Central memory CD4-positive, alpha-beta T cell (primary cell): ENCODE measurements around the gene HM13.
"Not testable (repeated sequence)": the region's sequence is repeated elsewhere in the genome, so short reads cannot be mapped to it uniquely, and the experiment has no call there.

Source experiments
- DNase-seq: peaks from one replicate; pipeline ENCODE4 v3.0.0; 2022

The HM13 gene

DNA sequence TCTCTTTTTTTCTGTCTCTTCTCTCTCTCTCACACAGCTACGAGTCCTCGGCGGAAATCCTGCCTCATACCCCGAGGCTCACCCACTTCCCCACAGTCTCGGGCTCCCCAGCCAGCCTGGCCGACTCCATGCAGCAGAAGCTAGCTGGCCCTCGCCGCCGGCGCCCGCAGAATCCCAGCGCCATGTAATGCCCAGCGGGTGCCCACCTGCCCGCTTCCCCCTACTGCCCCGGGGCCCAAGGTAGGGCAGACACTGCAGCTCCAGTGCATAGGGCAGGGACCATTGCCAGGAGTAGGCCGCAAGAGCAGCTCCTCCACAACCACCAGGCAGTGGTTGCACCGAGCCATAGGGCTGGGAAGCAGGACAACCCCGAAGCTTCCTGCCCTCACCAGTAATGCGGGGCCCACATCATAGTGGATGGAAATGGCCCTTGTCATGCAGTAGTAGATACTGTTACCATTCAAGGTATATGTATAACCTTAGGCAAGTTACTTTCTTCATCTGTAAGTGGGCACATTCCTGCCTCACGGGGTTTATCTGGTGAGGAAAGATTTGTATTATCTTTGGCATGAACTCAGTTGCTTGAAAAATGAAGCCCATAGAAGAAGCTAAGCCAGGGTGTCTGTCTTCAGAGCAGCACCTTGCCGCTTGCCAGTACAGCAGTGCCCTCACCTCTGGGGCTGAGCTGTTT, 53.9 kb downstream of the HM13 start:
- DNase-seq = no peak

DNA sequence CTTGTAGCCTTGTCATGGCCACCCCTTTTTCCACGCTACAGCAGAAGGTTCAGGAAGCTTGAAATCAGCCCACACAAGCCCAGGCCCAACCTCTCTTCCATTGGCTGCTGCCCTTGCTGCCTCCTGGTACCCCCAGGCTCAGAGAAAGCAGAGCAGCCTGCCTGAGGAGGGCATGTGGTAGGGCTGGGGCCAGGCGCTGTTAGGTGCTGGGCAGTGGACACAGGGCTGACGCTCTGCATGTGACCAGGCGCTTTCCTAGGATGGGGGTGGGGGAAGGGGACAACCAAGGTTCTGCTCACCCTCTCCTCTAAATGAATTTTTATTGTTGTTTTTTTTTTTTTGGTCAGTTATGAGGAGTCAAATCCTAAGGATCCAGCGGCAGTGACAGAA, 54.5 kb downstream of the HM13 start:
- DNase-seq = no peak

DNA sequence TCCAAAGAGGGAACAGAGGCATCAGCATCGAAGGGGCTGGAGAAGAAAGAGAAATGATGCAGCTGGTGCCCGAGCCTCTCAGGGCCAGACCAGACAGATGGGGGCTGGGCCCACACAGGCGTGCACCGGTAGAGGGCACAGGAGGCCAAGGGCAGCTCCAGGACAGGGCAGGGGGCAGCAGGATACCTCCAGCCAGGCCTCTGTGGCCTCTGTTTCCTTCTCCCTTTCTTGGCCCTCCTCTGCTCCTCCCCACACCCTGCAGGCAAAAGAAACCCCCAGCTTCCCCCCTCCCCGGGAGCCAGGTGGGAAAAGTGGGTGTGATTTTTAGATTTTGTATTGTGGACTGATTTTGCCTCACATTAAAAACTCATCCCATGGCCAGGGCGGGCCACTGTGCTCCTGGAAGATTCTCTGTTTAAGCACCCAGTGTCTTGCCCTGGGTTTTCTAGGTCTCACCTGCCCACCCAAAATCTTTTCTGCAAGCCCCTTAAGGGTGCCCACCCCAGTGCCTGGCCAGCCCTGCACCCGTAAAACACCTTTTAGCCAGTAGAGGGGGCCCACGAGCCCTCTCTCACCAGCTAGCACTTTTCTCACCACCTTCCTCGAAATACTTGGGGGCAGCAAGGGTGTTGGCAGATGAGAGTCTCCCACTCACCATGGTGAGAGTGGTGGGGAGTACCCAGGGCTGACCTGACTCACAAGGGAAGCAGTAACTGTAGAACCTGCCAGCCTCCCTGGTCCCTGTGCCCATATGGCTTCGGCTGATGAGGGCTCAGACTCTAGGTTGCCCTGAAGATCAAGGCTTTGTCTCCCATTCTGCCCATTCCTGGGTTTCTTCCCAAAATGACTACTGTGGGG, 55.1 kb downstream of the HM13 start:
- peak; percentile 42 for DNase-seq

DNA sequence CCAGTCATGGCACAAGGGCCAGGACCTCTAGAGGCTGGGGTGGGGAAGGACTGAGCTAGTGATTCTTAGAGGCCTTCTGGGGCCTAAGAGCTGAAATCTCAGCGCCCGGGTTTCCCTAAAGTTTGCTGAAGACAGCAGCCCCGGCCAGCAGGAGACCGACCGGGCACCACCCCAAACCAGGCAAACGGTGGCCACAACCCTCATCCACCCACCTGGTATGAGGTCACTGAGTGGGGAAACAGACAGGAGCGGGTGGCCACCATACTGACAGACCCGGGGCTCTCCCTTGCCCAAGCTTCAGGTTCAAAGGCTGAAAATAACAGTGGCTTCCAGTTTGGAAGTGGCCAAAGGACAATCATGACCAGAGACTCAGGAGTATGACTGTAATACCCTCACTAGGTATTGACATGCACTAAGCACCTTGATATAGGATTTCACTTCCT, 55.8 kb downstream of the HM13 start:
- DNase-seq = no peak

DNA sequence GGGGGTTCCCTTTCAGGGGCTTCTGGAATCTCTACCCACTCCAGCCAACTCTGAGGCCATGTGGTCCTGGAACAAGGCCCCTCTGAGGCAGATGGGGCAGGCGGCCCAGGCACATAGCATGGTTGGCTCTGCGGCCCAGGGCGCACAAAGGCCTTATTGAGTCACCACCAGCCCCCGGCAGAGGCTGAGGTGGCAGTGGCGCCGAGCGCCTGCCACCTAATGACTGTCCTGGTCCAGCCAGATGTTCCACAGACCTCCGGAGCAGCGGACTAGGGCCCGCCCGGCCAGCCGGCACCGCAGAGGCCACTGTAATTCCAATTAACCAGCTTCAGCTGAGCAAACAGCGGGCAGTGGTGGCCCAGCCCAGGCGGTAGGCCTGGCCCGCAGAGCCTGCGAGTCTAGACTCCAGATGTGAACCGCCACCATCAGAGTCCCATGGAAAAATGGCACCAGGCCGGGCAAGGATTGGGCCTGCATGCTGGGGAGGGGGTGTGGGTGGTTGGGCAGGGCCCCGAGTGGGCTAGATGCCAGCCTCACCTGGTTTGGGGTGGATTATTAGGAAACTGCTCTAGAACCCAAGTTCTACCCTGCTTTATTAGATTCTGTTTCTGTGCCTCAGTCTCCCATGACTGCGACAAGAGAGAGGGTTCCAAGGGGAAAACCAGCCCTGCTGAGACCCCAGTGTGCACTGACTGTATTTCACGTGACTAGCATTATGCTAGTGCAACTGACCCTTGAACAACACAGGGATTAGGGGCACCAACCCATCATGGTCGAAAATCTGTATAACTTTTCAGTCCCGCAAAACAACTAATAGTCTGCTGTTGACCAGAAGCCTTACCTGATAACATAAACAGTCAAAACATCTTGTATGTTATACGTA, 56.7 kb downstream of the HM13 start:
- DNase-seq = no peak

DNA sequence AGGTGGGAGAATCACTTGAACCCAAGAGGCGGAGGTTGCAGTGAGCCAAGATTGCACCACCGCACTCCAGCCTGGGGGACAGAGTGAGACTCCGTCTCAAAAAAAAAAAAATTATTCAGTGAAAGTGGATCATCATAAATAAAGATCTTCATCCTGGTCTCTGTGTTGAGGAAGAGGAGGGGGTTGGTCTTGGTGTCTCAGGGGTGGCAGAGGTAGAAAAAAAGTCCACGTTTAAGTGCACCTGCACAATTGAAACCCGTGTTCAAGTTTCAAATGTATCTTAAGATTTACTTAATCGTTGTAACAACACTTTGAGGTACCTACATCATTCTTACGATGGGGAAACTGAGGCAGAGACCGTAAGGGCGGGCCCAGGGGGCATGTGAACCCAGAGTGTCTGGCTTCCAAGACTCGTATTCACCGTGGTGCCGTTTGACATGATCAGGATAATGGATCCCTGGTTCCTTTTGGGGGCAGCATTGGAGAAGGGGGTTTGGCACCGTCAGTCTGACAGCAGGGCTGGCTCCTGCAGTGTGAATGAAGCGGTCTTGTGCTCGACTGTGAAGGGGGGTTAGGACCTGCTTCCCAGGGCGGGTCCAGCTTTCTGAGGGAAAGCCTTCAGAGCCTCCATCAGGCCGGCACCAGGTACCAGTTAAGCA, 57.9 kb downstream of the HM13 start:
- no peak for DNase-seq

DNA sequence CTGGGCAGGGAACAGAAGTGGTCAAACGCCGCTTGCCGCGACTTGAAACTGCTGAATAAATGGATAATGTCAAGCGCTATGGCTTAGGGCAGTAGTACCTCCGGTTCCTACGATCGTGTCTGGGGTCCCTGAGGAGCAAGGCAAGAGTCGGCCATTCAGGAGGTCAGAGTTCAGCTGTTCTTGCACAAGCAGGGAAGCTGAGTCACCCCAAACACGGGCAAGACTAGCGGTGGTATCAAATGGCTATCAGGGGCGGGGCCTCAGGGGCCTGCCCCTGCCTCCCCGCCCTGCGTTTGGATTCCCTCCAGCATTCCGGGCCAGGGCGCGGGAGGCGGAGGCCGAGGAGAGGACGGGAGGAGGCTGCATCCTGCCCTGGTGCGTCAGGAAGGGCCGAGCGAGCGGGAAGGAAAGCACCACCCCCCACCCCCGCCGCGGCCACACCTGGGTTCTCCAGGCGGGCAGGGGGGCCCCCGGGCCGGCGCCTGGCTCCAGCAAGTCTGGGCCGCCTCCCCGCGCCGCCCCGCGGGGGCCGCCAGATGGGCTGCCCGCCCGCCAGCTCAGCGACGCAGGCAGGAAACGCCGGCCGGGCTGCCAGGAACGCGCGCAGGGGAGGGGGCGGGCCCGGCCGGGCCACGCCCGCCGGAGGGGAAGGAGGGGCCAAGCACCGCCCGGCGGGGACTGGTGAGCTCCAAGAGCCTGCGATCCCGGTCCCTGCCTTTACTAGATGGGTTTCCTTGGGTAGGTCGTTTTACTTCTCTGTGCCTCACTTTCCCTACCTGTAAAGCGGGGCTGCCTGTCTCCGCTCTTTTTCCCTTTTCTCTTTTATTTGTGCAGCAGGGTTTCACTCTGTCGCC, 58.7 kb downstream of the HM13 start:
- DNase-seq = peak; percentile 76

DNA sequence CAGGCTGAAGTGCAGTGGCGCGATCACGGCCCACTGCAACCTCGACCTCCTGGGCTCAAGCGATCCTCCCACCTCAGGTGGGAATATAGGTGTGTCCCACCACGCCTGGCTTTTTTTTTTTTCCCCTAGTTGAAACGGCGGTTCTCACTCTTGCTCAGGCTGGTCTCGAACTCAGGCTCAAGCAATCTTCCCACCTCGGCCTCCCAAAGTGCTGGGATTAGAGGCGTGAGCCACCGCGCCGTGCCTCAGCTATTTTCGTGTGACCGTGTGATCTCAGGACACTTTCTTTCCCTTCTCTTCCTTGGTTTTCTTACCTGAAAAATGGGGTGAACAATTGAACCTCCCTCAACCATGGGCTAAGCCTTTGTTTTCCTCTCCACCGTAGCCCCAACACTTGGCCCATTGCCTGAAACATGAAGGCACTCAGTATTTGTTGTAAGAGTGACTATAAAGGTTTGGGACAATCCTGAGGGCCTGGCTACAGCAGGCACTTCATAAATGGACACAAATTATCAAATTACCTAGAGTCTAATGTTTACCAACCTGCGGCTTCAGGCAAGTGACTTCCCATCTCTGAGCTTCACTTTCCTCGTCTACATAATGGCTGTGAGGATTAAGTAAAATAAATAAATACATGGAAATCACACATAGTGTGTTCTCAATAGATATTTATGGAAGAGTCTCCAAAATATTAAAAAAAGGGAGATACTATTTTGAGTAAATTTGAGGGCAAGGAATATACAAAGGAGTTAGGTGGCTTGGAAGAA, 59.5 kb downstream of the HM13 start:
- DNase-seq = no peak

DNA sequence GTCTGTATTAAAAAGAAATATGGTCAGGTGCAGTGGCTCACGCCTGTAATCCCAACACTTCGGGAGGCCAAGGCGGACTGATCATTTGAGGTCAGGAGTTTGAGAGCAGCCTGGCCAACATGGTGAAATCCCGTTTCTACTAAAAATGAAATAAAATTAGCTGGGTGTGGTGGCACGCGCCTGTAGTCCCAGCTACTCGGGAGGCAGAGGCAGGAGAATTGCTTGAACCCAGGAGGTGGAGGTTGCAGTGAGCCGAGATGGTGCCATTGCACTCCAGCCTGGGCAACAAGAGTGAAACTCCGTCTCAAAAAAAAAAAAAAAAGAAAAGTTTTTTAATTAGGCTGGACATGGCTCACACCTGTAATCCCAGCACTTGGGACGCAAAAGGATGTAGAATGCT, 60.7 kb downstream of the HM13 start:
- DNase-seq = not testable (repeated sequence)

DNA sequence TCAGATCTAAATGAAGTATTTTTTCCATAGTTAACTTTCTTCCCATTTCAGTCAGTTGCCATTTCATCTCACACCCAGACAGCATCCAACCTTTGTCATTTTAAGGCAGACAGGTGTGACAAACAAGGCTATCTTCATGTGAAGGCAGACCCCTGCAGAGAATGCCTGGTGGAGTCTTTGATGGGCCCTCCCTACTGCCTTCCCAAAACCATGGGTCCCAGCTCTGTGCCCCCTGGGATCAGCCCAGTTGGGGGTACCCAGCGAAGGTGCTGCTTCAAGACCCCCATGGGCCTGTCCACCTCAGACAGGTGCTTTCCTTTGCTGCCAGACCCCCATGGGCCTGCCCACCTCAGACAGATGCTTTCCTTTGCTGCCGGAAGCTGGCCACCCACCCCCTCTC, 62.5 kb downstream of the HM13 start:
- no peak for DNase-seq

DNA sequence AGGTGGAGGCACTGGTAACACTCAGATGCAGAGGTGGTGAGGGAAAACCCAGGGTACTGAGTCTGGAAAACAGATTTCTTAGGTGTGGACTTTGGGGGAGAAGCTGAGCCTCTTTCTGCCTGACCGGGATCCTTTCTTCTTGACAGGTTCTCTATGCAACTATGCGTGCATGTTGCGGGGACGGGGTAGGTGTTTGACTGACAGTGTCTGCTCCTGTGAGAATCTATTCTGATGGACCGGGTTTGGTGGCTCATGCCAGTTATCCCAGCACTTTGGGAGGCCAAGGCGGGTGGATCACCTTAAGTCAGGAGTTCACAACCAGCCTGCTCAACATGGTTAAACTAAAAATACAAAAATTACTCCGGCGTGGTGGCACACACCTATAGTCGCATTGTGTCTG, 63.0 kb downstream of the HM13 start:
- no peak for DNase-seq

DNA sequence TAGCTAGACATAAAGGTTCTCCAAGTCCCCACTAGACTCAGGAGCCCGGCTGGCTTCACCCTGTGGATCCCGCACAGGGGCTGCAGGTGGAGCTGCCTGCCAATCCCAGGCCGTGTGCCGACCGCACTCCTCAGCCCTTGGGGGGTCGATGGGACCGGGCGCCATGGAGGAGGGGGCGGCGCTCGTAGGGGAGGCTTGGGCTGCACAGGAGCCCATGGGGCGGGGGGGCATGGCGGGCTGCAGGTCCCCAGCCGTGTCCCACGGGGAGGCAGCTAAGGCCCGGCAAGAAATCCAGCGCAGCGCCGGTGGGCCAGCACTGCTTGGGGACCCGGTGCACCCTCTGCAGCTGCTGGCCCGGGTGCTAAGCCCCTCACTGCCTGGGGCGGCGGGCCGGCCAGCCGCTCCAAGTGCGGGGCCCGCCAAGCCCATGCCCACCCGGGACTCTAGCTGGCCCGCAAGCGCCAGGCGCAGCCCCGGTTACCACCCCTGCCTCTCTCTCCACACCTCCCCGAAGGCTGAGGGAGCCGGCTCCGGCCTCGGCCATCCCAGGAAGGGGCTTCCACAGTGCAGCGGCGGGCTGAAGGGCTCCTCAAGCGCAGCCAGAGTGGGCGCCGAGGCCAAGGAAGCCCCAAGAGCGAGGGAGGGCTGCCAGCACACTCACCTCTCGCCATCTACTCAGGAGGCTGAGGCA, 64.4 kb downstream of the HM13 start:
- DNase-seq = no peak

DNA sequence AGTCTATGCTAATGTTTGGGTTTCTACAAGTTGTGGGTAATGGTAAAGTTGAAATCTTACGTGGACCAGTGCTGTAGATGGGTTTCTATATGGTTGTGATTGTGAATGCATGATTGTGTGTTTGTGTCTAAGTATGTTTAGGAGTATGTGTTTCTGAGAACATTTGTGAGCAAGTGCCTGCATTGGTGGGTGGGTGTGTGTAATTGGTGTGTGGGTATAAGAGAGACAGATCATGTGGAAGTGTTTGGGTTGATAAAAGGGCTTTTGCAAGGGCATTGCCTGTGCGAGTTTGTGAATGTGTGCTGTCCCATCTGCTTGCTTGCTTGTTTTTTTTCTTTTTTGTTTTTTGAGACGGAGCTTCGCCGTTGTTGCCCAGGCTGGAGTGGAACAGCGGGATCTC, 65.0 kb downstream of the HM13 start:
- DNase-seq = no peak

DNA sequence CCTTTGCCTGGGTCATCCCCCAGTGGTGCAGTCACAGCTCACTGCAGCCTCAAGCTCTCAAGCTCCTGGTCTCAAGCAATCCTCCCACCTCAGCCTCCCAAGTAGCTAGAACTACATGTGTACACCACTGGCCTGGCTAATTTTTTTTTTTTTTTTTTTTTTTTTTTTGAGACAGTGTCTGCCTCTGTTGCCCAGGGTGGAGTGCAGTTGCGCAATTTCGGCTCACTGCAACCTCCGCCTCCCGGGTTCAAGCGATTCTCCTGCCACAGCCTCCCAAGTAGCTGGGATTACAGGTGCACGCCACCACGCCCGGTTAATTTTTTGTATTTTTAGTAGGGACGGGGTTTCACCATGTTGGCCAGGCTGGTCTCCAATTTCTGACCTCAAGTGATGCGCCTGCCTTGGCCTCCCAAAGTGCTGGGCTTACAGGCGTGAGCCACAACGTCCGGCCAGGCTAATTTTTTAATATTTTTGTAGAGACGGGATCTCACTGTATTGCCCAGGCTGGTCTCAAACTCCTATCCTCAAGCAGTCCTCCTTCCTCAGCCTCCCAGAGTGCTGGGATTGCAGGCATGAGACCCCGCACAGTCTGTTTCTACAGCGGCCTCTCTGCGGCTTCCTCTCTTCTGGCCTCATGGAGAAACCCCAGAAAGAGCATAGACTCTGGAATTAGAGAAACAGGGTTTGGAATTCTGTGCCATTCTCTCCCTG, 65.9 kb downstream of the HM13 start:
- not testable (repeated sequence) for DNase-seq

DNA sequence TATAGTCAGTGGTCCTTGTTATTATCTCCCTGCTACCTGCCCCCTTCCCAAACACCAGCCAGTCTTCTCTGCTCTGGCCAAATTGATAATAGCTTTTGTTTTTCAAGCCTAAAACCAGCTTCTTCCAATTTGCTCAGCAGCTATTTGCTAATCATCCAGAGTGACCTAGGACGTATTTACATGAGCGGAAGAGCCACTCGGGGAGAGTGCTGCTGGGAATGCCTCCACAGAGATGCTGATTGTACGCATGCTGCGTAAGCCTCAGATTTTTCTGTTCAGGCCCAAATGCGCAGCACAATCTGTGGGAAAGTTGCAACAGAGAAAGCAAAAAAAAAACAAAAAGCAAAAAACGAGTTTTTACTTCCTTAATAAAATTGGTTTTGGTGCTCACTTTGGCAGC, 66.5 kb downstream of the HM13 start:
- no peak for DNase-seq

DNA sequence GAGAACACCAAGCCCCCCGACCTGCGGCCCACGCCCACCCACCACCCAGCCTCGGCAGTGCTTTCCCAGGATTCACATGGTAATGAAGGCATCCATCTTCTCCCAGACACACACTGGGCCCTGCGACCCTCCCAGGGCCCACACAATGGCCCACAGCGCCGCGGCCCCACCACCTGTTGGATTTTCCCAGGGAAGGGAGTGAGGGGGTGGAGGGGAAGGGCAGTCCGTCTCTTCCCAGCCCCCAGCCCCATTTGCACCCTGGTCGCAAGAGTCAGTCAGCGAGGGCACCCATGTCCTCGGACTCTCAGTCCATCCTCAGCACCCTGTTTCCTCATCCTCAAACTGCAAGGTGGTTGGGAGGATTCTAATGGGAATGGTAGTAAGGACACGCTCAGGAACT, 67.1 kb downstream of the HM13 start:
- DNase-seq = no peak

DNA sequence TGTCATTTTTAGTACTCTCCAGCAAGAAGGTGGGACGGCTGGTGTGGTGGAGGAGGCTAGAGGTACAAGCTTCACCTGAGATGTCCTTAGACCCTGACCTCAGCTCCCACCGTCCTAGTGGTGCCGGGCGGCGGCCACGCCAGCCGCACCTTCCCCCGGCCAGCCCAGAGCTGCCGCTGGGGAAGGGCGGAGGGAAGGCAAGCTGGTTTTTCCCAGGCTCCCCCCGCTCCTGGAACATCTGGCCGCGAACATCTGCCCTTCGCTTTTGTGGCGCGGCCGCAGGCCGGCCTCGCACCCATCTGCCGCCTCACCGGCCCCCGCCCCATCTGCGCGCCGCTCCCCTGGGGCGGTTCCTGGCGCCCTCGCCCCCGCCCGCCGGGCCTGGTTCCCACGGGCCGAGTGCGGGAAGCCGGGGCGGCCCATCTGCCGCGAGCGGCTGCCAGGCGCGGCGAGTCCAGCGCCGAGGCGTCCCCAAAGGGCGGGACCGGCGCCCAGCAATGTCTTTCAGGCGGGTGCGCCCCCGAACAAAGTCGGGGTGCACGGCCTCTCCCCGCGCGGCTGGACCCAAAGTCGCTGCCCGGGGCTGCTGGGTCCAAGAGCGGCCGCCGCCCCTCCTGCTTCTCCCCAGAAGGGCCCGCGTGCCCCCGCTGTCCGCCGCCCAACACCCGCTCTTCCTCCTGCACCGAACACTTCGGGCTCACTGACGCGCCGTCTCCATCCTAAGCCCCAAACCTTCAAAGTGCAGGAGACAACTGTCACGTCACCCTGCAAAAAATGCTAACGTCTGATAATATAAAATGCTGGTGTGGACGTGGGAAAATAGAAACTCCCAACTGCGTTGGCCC, 73.5 kb downstream of the HM13 start:
- no peak for DNase-seq

DNA sequence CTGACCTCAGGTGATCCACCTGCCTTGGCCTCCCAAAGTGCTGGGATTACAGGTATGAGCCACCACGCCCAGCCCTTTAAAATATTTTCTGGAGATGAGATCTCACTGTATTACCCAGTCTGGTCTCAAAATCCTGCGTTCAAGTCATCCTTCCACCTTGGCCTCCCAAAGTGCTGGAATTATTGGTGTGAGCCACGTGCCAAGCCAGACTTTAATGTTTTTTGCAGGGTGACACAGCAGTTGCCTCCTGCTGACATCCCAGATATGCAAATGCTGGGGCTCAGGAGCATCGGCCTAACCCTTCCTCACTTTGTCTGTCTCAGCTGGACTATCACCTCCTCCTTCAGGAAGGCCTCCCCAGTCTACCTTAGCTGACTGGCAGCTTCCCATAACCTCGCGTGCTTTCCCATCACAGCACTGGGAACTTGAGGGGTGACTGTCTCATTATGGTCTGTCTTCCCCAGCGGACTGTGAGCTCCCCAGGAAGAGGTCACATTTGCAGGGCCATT, 76.5 kb downstream of the HM13 start:
- DNase-seq = no peak
